ENCODE data around the gene ANKEF1. TPM values are rescaled to one million over a fixed set of nuclear protein-coding genes. Genes with fewer than 3 reads are reported as not detected.

ANKEF1 gene
- total and polyA plus RNA-seq, 5 donors: 0.75 to 2.9 (median 2.5) TPM

GRCh38 chr20:10089871-10090587 lies 55.2 kb downstream of the ANKEF1 start:
- ATAC-seq: peak in 1 of 2 donors; percentile 8

GRCh38 chr20:10090588-10091166 lies 55.9 kb downstream of the ANKEF1 start:
- intact Hi-C loops (cut with DNase I): loop anchor here in 3 of 4 donors (2.0 to 10.0 kb wide), 4 partner anchors 112 to 476 kb away; no protein-coding TSS in a partner anchor
- H3K27me3 ChIP-seq (ENCODE audit: control insufficient read depth, insufficient read depth): no peaks in the 10 kb centered on the region
- peak; percentile 77 to 86 for ATAC-seq
- H3K9me3 ChIP-seq (ENCODE audit: control insufficient read depth, low read length): no peaks in the 10 kb centered on the region
- no peak overlapping the region for H3K4me3 ChIP-seq (ENCODE audit: low read length)
- DNase-seq: peak in 2 of 3 donors; percentile 34 to 69
- H3K4me1 ChIP-seq (ENCODE audit: control insufficient read depth, insufficient read depth, low read length): no peaks in the 10 kb centered on the region
- no peak overlapping the region for H3K27ac ChIP-seq (ENCODE audit: low read length)
- 32% methylated on average over 2 of the region's 2 CpGs for WGBS

More at GRCh38 chr20:10089871-10090587, 55.2 kb downstream of the ANKEF1 start:
- no peak for DNase-seq
- Histone ChIP-seq H3K27me3 (ENCODE audit: control insufficient read depth, insufficient read depth) (no peaks in the 10 kb centered on the region), H3K27ac (ENCODE audit: low read length) (no peak overlapping the region), H3K9me3 (ENCODE audit: control insufficient read depth, low read length) (no peaks in the 10 kb centered on the region), H3K4me3 (ENCODE audit: low read length) (no peak overlapping the region), H3K4me1 (ENCODE audit: control insufficient read depth, insufficient read depth, low read length) (no peaks in the 10 kb centered on the region)
- intact Hi-C loops (cut with DNase I): loop anchor here in 3 of 4 donors (2.0 to 10.0 kb wide), 4 partner anchors 111 to 475 kb away; no protein-coding TSS in a partner anchor
- 95% methylated on average over 4 of the region's 4 CpGs for WGBS

DNA sequence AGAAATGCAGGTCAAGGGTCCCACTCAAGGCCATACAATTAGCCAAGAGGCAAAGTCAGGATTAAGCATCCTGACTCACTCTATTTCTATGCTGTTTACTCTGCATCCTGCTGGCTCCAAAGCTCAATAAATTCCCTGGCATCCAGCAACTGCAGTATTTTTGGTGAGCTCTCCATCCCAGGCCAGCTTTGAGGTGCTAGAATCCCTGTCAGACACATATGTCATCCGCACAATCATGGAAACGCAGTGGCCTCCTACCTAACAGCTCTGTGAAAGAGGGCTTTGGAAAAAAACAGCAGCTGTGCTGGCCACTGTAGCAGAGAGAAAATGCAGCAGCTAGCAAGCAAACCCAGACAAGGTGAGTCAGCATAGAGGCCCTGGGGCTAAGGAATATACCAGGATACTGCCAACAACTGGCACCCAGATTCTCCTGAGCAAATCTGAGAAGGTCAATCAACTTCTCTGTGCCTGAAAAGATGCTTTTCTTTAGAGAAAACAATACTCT lies 58.4 kb downstream of the ANKEF1 start:
- peak; percentile 81 to 93 for ATAC-seq
- intact Hi-C loops (cut with DNase I): loop anchor here in 3 of 4 donors (5.0 to 10.0 kb wide), 3 partner anchors 116 to 478 kb away; no protein-coding TSS in a partner anchor
- 66% methylated on average over 2 of the region's 2 CpGs for WGBS

GRCh38 chr20:10094566-10095173 lies 59.9 kb downstream of the ANKEF1 start:
- H3K4me3 ChIP-seq (ENCODE audit: low read length): no peak overlapping the region
- ATAC-seq (no peak), DNase-seq (no peak)
- no peak overlapping the region for H3K27ac ChIP-seq (ENCODE audit: low read length)
- no peaks in the 10 kb centered on the region for H3K9me3 ChIP-seq (ENCODE audit: control insufficient read depth, low read length)
- no peaks in the 10 kb centered on the region for H3K4me1 ChIP-seq (ENCODE audit: control insufficient read depth, insufficient read depth, low read length)
- H3K27me3 ChIP-seq (ENCODE audit: control insufficient read depth, insufficient read depth): no peaks in the 10 kb centered on the region
- intact Hi-C loops (cut with DNase I): loop anchor here in 3 of 4 donors (5.0 to 10.0 kb wide), 3 partner anchors 117 to 480 kb away; no protein-coding TSS in a partner anchor
- 76% methylated on average over 5 of the region's 5 CpGs for WGBS

More for the DNA sequence above, 58.4 kb downstream of the ANKEF1 start:
- Histone ChIP-seq H3K4me1 (ENCODE audit: control insufficient read depth, insufficient read depth, low read length) (no peaks in the 10 kb centered on the region), H3K9me3 (ENCODE audit: control insufficient read depth, low read length) (no peaks in the 10 kb centered on the region), H3K4me3 (ENCODE audit: low read length) (no peak overlapping the region), H3K27ac (ENCODE audit: low read length) (peak overlapping the region; percentile 24), H3K27me3 (ENCODE audit: control insufficient read depth, insufficient read depth) (no peaks in the 10 kb centered on the region)
- peak in 1 of 3 donors; percentile 13 for DNase-seq

DNA sequence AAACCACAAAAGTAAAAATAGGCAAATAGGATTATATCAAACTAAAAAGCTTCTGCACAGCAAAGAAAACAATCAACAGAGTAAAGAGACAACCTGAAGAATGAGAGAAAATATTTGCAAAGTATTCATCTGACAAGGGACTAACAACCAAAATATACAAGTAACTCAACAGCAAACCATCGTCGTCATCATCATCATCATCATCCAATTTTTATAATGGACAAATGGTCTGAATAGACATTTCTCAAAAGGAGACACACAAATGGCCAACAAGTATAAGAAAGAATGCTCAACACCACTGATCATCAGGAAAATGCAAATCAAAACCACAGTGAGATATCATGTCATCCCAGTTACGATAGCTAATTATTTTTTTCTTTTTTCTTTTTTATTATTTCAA lies 62.0 kb downstream of the ANKEF1 start:
- Histone ChIP-seq H3K9me3 (ENCODE audit: control insufficient read depth, low read length) (no peaks in the 10 kb centered on the region), H3K27me3 (ENCODE audit: control insufficient read depth, insufficient read depth) (no peaks in the 10 kb centered on the region), H3K4me3 (ENCODE audit: low read length) (no peak overlapping the region), H3K27ac (ENCODE audit: low read length) (no peak overlapping the region), H3K4me1 (ENCODE audit: control insufficient read depth, insufficient read depth, low read length) (no peaks in the 10 kb centered on the region)
- DNase-seq (no peak), ATAC-seq (no peak)
- 96% methylated on average over 3 of the region's 3 CpGs for WGBS
- intact Hi-C loops (cut with DNase I): loop anchor here in 1 of 4 donors (10.0 kb wide), 1 partner anchor 482 kb away; no protein-coding TSS in a partner anchor

GRCh38 chr20:10105046-10105445 lies 70.3 kb downstream of the ANKEF1 start:
- DNase-seq (no peak), ATAC-seq (no peak)
- Histone ChIP-seq H3K4me1 (ENCODE audit: control insufficient read depth, insufficient read depth, low read length) (no peaks in the 10 kb centered on the region), H3K27me3 (ENCODE audit: control insufficient read depth, insufficient read depth) (no peaks in the 10 kb centered on the region), H3K4me3 (ENCODE audit: low read length) (no peak overlapping the region), H3K27ac (ENCODE audit: low read length) (no peak overlapping the region), H3K9me3 (ENCODE audit: control insufficient read depth, low read length) (no peaks in the 10 kb centered on the region)
- intact Hi-C loops (cut with DNase I): no loop called here

Other genes starting within 250 kb of the ANKEF1 start
- under 1 TPM in 2 of 4 donors, not detected in 2; 0.06 to 0.09 TPM for gene PAK5, start 195.9 kb upstream of the ANKEF1 start, total RNA-seq
- gene PAK5, start 195.9 kb upstream of the ANKEF1 start, polyA plus RNA-seq: 0.07 TPM
- gene SNAP25, start 183.8 kb downstream of the ANKEF1 start, total RNA-seq: 1 to 10 TPM; 1.9 to 9.0 (median 2.4) TPM
- gene SNAP25, start 183.8 kb downstream of the ANKEF1 start, polyA plus RNA-seq: 1.8 TPM

All from right cardiac atrium (tissue), 5 donors.